ENCODE results near the gene NWD2. TPM values are rescaled to one million over a fixed set of nuclear protein-coding genes. Genes with fewer than 3 reads are reported as not detected.

The NWD2 gene
- total RNA-seq, 1 donor from 2014 or later = 2.4 TPM

GRCh38 chr4:37438564-37439279 is 194.2 kb downstream of the NWD2 start:
- no peak for DNase-seq (ENCODE audit: low spot score)

GRCh38 chr4:37439809-37440474 is 195.4 kb downstream of the NWD2 start:
- no peak for DNase-seq (ENCODE audit: low spot score)

- DNase-seq (ENCODE audit: low spot score) = peak; percentile 28
These were observed 196.0 kb downstream of the NWD2 start for GRCh38 chr4:37440501-37440900.

- DNase-seq (ENCODE audit: low spot score) = peak; percentile 11
These were observed 196.9 kb downstream of the NWD2 start for GRCh38 chr4:37441231-37442061.

GRCh38 chr4:37442062-37442323 is 197.4 kb downstream of the NWD2 start:
- no peak for DNase-seq (ENCODE audit: low spot score)

- no peak for DNase-seq (ENCODE audit: low spot score)
These were observed 198.6 kb downstream of the NWD2 start for GRCh38 chr4:37443137-37443536.

- no peak for DNase-seq (ENCODE audit: low spot score)
These were observed 200.5 kb downstream of the NWD2 start for GRCh38 chr4:37445023-37445422.

- DNase-seq (ENCODE audit: low spot score) = no peak
These were observed 201.5 kb downstream of the NWD2 start for GRCh38 chr4:37446016-37446415.

- DNase-seq (ENCODE audit: low spot score) = no peak
These were observed 203.3 kb downstream of the NWD2 start for GRCh38 chr4:37447886-37448285.

GRCh38 chr4:37450309-37450708 is 205.8 kb downstream of the NWD2 start:
- no peak for DNase-seq (ENCODE audit: low spot score)

GRCh38 chr4:37450911-37451310 is 206.4 kb downstream of the NWD2 start:
- DNase-seq (ENCODE audit: low spot score) = no peak

- DNase-seq (ENCODE audit: low spot score) = no peak
These were observed 207.1 kb downstream of the NWD2 start for GRCh38 chr4:37451656-37452055.

GRCh38 chr4:37452952-37453280 is 208.4 kb downstream of the NWD2 start:
- peak; percentile 71 for DNase-seq (ENCODE audit: low spot score)

GRCh38 chr4:37453281-37453998 is 208.9 kb downstream of the NWD2 start:
- peak; percentile 67 for DNase-seq (ENCODE audit: low spot score)

- DNase-seq (ENCODE audit: low spot score) = no peak
These were observed 209.7 kb downstream of the NWD2 start for GRCh38 chr4:37453999-37454800.

- DNase-seq (ENCODE audit: low spot score) = no peak
These were observed 211.0 kb downstream of the NWD2 start for GRCh38 chr4:37455301-37456131.

- no peak for DNase-seq (ENCODE audit: low spot score)
These were observed 217.3 kb downstream of the NWD2 start for GRCh38 chr4:37461801-37462200.

- DNase-seq (ENCODE audit: low spot score) = no peak
These were observed 218.7 kb downstream of the NWD2 start for GRCh38 chr4:37463033-37463856.

- DNase-seq (ENCODE audit: low spot score) = no peak
These were observed 220.0 kb downstream of the NWD2 start for GRCh38 chr4:37464373-37465128.

Measured in umbilical cord (tissue), 2 donors.